SH-SY5Y (cell line): ENCODE results near the gene COPB2.

Experiments used
- GATA2 ChIP-seq: IDR thresholded peaks from 2 replicates; pipeline ENCODE4 v1.6.1; 2011; ENCODE audit warnings: mild to moderate bottlenecking, low read depth, low read length
- GATA3 ChIP-seq: IDR thresholded peaks from 2 replicates; pipeline ENCODE4 v1.6.1; 2011; ENCODE audit warnings: low read depth, mild to moderate bottlenecking, low read length, moderate library complexity

DNA sequence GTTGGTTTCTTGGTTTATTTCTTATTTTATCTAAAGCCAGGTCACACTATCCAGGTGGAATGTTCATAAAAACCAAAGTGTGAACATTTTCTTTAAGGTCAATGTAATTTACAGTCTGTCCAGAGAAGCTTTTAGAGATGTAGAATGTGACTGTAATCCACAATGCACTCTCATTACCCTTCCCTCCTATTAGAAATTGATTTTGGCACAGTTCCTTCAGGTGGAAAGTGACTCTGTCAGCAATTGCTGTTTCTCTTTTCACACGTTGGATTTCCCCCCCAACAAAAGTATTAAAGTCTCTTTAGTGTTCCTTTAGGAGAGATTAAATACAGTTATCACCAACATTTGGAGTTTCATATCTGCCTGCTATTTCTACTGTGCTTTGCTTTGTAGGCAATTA, 31.6 kb upstream of the COPB2 start:
- TF ChIP-seq GATA2: no peak
- no peak for TF ChIP-seq GATA3
